Uterus (tissue), 2 donors: ENCODE measurements around the gene LHPP.

ENCODE experiments used
- CTCF ChIP-seq, 4 experiments: fragments of 200-600 bp in 2 of 4; fragments of 450-650 bp in 2 of 4; sonication (generic) in 2 of 4; IDR thresholded peaks; one replicate each; pipeline ENCODE4 v1.5.1; 2016 to 2019; ENCODE audit warnings: antibody characterized with exemption in 4 of 4, mild to moderate bottlenecking in 2 of 4, moderate library complexity in 1 of 4
- POLR2A ChIP-seq, 2 donors: fragments of 450-650 bp; IDR thresholded peaks; one replicate each; pipeline ENCODE4 v1.6.1; 2016; ENCODE audit warnings: antibody characterized with exemption in 2 of 2, mild to moderate bottlenecking in 1 of 2, moderate library complexity in 1 of 2

- no peak for TF ChIP-seq CTCF (IDR thresholded peaks at IDR 0.05)
- TF ChIP-seq POLR2A (IDR thresholded peaks at IDR 0.05) = no peak
Measured at GRCh38 chr10:124596962-124597845, 135.6 kb downstream of the LHPP start.
